Colonic mucosa (tissue), 4 donors: Measurements from ENCODE around the gene PIK3AP1. TPM values are rescaled to one million over a fixed set of nuclear protein-coding genes. Genes with fewer than 3 reads are reported as not detected.
"Not testable (repeated sequence)": the region's sequence is repeated elsewhere in the genome, so short reads cannot be mapped to it uniquely, and the experiment has no call there.

Experiments
- DNase-seq: peaks from one replicate; pipeline ENCODE4 v3.0.0-alpha.2; 2020
- H3K27ac ChIP-seq: fragments of 200-600 bp; one replicate; pipeline ENCODE4 v1.8.0; 2021
- H3K27me3 ChIP-seq: fragments of 200-600 bp; one replicate; pipeline ENCODE4 v1.8.0; 2021
- H3K36me3 ChIP-seq: fragments of 200-600 bp; one replicate; pipeline ENCODE4 v1.8.0; 2021
- H3K4me1 ChIP-seq: fragments of 200-600 bp; one replicate; pipeline ENCODE4 v1.8.0; 2021; ENCODE audit warnings: mild to moderate bottlenecking
- H3K4me3 ChIP-seq: fragments of 200-600 bp; one replicate; pipeline ENCODE4 v1.8.0; 2021
- H3K9ac ChIP-seq, 2 donors: one replicate each; pipeline ENCODE4 v1.7.0; 2013; ENCODE audit warnings: control low read depth in 2 of 2, low read depth in 2 of 2, low read length in 2 of 2
- H3K9me3 ChIP-seq: fragments of 200-600 bp; one replicate; pipeline ENCODE4 v1.8.0; 2021
- CTCF ChIP-seq: fragments of 200-600 bp; IDR thresholded peaks from one replicate; pipeline ENCODE4 v1.8.0; 2022; ENCODE audit warnings: antibody characterized with exemption, mild to moderate bottlenecking
- intact Hi-C: fragments of 100-400 bp; cut with DNase I; formaldehyde crosslinking; loops from one replicate; pipeline ENCODE4 v1.14.1; 2022
- total RNA-seq, 2 donors: library from RNA; stranded (reverse); fragmentation: NEBNext Ultra II Directional in 1 of 2; extraction: Animal tissue kit (Norgen Biotek cat#: 25700) in 1 of 2; gene quantifications; one replicate each; pipeline ENCODE4 v1.2.1, GENCODE V29; 2021
- donor health status: healthy.
- donor health status: DM: no; HTN: no; CAD: no.
- donor health status: DM: no; HTN: no; CAD: no.

Gene PIK3AP1
- total RNA-seq, 2 donors from 2014 or later: 10.9 to 12.4 TPM

DNA sequence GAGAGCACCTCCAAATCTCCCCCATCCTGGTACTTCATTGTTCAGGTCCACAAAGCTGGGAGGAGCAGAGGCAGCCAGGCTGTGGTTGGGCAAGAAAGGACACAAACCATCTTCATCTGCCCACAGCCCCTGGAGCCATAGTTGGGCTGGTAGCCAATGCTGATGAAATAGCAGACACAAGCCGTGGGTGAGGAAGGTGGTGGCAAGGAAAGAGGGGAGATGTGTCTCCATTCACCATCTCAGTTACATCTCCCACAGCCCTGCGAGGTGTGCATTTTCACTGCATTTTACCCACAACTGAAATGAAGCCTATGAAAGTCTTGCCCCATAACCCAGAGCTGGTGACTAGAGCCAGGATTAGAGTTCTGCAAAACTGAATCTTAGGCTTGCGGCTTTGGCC lies 35.0 kb downstream of the PIK3AP1 start:
- Histone ChIP-seq H3K4me3 (no peak overlapping the region), H3K27ac (no peak overlapping the region), H3K9ac (no peak overlapping the region), H3K27me3 (no peaks in the 10 kb centered on the region), H3K4me1 (no peaks in the 10 kb centered on the region), H3K36me3 (no peaks in the 10 kb centered on the region), H3K9me3 (no peaks in the 10 kb centered on the region)
- DNase-seq: no peak
- intact Hi-C loops: no loop called here
- no peak for TF ChIP-seq CTCF

DNA sequence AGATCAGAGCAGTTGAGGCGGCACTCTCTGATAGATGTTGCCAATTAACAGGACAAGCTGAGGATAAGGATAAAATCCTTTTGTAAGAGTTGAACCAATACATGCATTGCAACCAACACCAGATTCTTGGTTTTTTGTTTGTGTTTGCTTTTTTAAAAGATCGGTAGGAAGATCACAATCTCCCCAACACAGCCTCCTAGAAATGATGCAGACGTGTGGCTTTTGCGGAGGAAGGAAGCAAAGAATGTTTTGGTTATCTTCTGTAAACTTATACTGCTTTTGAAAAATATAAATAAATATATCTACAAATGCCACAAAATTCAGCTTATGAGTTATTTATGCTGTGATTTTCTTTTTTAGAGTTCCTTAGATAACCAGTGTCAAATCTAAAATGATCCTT lies 35.5 kb downstream of the PIK3AP1 start:
- intact Hi-C loops: no loop called here
- H3K27ac ChIP-seq: no peak overlapping the region
- TF ChIP-seq CTCF: no peak
- H3K9ac ChIP-seq: no peak overlapping the region
- H3K9me3 ChIP-seq: no peaks in the 10 kb centered on the region
- no peaks in the 10 kb centered on the region for H3K27me3 ChIP-seq
- H3K36me3 ChIP-seq: no peaks in the 10 kb centered on the region
- no peak for DNase-seq
- H3K4me1 ChIP-seq: no peaks in the 10 kb centered on the region
- no peak overlapping the region for H3K4me3 ChIP-seq

DNA sequence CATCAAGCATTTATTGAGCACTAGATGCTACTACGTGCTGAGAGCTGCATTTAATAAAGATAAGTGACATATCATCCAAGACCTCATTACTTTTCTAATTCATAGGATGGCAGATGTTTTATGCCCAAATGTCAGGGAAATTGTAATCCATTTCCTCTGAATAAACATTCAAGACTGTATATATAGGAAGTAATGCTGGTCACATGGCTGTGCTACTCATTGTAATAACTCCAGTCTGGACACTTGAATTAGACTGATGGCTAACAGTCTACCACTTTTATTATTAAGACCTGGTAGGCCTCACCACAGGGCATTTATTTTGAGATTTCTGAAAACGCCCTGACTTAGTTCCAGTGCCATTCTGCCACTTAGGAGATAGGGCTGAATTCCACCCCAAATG lies 36.6 kb downstream of the PIK3AP1 start:
- H3K4me1 ChIP-seq: no peaks in the 10 kb centered on the region
- intact Hi-C loops: no loop called here
- H3K27me3 ChIP-seq: no peaks in the 10 kb centered on the region
- H3K36me3 ChIP-seq: no peaks in the 10 kb centered on the region
- no peak overlapping the region for H3K9ac ChIP-seq
- H3K4me3 ChIP-seq: no peak overlapping the region
- H3K27ac ChIP-seq: no peak overlapping the region
- no peak for TF ChIP-seq CTCF
- DNase-seq: no peak
- no peaks in the 10 kb centered on the region for H3K9me3 ChIP-seq

DNA sequence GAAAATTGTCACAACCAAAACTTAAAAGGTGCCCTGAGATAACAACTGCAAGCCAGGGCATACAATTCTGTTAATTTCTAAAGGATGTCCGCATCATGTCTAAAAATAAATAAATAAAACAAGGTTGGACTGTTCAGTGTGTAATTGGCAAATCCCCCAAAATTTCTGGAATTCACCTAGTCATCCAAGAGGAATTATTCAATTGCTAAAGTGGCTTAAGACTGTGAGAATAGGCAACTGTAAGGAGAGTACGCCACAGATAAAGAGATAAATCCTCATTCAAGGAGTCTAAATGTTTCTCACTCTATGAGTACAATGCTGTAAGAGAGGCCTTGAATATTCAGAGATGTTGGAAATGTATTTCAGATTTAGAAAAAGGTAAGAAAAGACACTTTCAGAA lies 37.2 kb downstream of the PIK3AP1 start:
- H3K27me3 ChIP-seq: no peaks in the 10 kb centered on the region
- H3K9ac ChIP-seq: no peak overlapping the region
- no peak overlapping the region for H3K27ac ChIP-seq
- no peak for TF ChIP-seq CTCF
- no peaks in the 10 kb centered on the region for H3K36me3 ChIP-seq
- intact Hi-C loops: no loop called here
- no peaks in the 10 kb centered on the region for H3K4me1 ChIP-seq
- H3K4me3 ChIP-seq: no peak overlapping the region
- DNase-seq: no peak
- no peaks in the 10 kb centered on the region for H3K9me3 ChIP-seq

GRCh38 chr10:96681524-96681923 lies 38.8 kb downstream of the PIK3AP1 start:
- H3K36me3 ChIP-seq: no peaks in the 10 kb centered on the region
- intact Hi-C loops: no loop called here
- no peak overlapping the region for H3K9ac ChIP-seq
- H3K4me1 ChIP-seq: no peaks in the 10 kb centered on the region
- no peak for TF ChIP-seq CTCF
- H3K4me3 ChIP-seq: no peak overlapping the region
- no peaks in the 10 kb centered on the region for H3K9me3 ChIP-seq
- H3K27ac ChIP-seq: no peak overlapping the region
- no peaks in the 10 kb centered on the region for H3K27me3 ChIP-seq
- DNase-seq: no peak

- H3K27me3 ChIP-seq, DNase-seq, H3K4me3 ChIP-seq, intact Hi-C loops, H3K27ac ChIP-seq, H3K9me3 ChIP-seq, H3K4me1 ChIP-seq, H3K9ac ChIP-seq, H3K36me3 ChIP-seq: not testable (repeated sequence)
These were observed 39.9 kb downstream of the PIK3AP1 start for GRCh38 chr10:96680463-96680862.
